MM.1S (cell line): ENCODE results near the gene YY2.

Experiments
- DNase-seq: peaks from one replicate; pipeline ENCODE4 v3.0.0-alpha.2; 2015
- H2AFZ ChIP-seq: fragments of 300-600 bp; sonication (generic); 2 replicates; pipeline ENCODE4 v1.6.0; 2016; ENCODE audit warnings: antibody characterized with exemption, low read length
- H3F3A ChIP-seq: fragments of 300-600 bp; sonication (generic); 2 replicates; pipeline ENCODE4 v1.6.1; 2016; ENCODE audit warnings: mild to moderate bottlenecking, antibody characterized with exemption, low read length, moderate library complexity, mixed read lengths; ENCODE audit not compliant: insufficient read depth
- H3K27ac ChIP-seq: fragments of 300-600 bp; sonication (generic); 2 replicates; pipeline ENCODE4 v1.5.1; 2016; ENCODE audit warnings: mild to moderate bottlenecking, low read length
- H3K27me3 ChIP-seq: fragments of 300-600 bp; sonication (generic); replicated peaks from 2 replicates; pipeline ENCODE4 v1.6.0; 2016; ENCODE audit warnings: low read length; ENCODE audit not compliant: insufficient read depth
- H3K36me3 ChIP-seq: fragments of 300-600 bp; sonication (generic); replicated peaks from 2 replicates; pipeline ENCODE4 v1.6.1; 2016; ENCODE audit warnings: mild to moderate bottlenecking, low read length, mixed read lengths; ENCODE audit not compliant: insufficient read depth
- H3K4me1 ChIP-seq: fragments of 300-600 bp; sonication (generic); 2 replicates; pipeline ENCODE4 v1.6.1; 2016; ENCODE audit warnings: low read length, mixed read lengths
- H3K4me2 ChIP-seq: fragments of 300-600 bp; sonication (generic); 2 replicates; pipeline ENCODE4 v1.6.0; 2016; ENCODE audit warnings: low read depth, low read length
- H3K4me3 ChIP-seq: fragments of 300-600 bp; sonication (generic); 2 replicates; pipeline ENCODE4 v1.5.1; 2016; ENCODE audit warnings: low read length, mixed read lengths
- H3K79me2 ChIP-seq: fragments of 300-600 bp; sonication (generic); 2 replicates; pipeline ENCODE4 v1.6.1; 2016; ENCODE audit warnings: mixed run types, low read length, mixed read lengths
- H3K9ac ChIP-seq: fragments of 300-600 bp; sonication (generic); 2 replicates; pipeline ENCODE4 v1.6.1; 2016; ENCODE audit warnings: low read length, mixed read lengths
- H3K9me2 ChIP-seq: fragments of 300-600 bp; sonication (generic); replicated peaks from 2 replicates; pipeline ENCODE4 v1.6.1; 2016; ENCODE audit warnings: mild to moderate bottlenecking, low read length, mixed read lengths; ENCODE audit not compliant: insufficient read depth
- H3K9me3 ChIP-seq: fragments of 300-600 bp; sonication (generic); replicated peaks from 2 replicates; pipeline ENCODE4 v1.6.1; 2016; ENCODE audit warnings: mild to moderate bottlenecking, low read length, mixed read lengths; ENCODE audit not compliant: insufficient read depth
- H4K20me1 ChIP-seq: fragments of 300-600 bp; sonication (generic); 2 replicates; pipeline ENCODE4 v1.6.1; 2016; ENCODE audit warnings: mild to moderate bottlenecking, low read length, moderate library complexity, mixed read lengths; ENCODE audit not compliant: insufficient read depth
- EZH2 ChIP-seq: fragments of 300-600 bp; sonication (generic); optimal IDR thresholded peaks from 2 replicates; pipeline ENCODE3; 2017; ENCODE audit warnings: low read depth, mild to moderate bottlenecking, antibody characterized with exemption, low read length, mixed read lengths
- EZH2phosphoT487 ChIP-seq: fragments of 300-600 bp; sonication (generic); IDR thresholded peaks from 2 replicates; pipeline ENCODE4 v1.6.1; 2018; ENCODE audit warnings: antibody characterized with exemption, low read length
- TF ChIP-seq, protein P1 (sequence below): fragments of 300-600 bp; sonication (generic); IDR thresholded peaks from 2 replicates; pipeline ENCODE4 v1.5.1; 2016; ENCODE audit warnings: antibody characterized with exemption, low read length, mixed read lengths

The YY2 gene

DNA sequence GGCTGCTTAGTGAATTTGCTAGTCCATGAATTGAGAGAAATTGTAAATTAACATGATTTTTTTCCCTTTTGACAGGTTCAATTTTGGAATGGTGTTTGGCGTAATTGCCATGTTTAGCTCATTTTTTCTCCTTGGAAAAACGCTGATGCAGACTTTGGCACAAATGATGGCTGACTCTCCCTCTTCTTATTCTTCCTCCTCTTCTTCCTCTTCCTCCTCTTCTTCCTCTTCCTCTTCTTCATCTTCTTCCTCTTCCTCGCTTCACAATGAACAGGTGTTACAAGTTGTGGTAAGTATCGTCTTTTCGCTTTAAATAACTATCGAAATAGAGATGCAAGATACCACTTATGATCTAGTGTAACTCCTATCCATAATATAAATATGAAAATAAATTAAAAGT lies 10.7 kb upstream of the YY2 start:
- Histone ChIP-seq H3K9me2 (no peaks in the 10 kb centered on the region), H3K27me3 (no peaks in the 10 kb centered on the region), H3K9me3 (no peaks in the 10 kb centered on the region), H3F3A (no peaks in the 10 kb centered on the region), H3K4me2 (no peak overlapping the region), H3K79me2 (peaks cover 8% of the 10 kb centered on the region), H3K4me3 (no peak overlapping the region), H4K20me1 (no peaks in the 10 kb centered on the region), H3K36me3 (no peaks in the 10 kb centered on the region), H3K4me1 (no peaks in the 10 kb centered on the region), H3K27ac (no peak overlapping the region), H2AFZ (no peak overlapping the region), H3K9ac (no peak overlapping the region)
- TF ChIP-seq EZH2 (no peak), EZH2phosphoT487 (no peak)
- TF ChIP-seq, protein P1, sequence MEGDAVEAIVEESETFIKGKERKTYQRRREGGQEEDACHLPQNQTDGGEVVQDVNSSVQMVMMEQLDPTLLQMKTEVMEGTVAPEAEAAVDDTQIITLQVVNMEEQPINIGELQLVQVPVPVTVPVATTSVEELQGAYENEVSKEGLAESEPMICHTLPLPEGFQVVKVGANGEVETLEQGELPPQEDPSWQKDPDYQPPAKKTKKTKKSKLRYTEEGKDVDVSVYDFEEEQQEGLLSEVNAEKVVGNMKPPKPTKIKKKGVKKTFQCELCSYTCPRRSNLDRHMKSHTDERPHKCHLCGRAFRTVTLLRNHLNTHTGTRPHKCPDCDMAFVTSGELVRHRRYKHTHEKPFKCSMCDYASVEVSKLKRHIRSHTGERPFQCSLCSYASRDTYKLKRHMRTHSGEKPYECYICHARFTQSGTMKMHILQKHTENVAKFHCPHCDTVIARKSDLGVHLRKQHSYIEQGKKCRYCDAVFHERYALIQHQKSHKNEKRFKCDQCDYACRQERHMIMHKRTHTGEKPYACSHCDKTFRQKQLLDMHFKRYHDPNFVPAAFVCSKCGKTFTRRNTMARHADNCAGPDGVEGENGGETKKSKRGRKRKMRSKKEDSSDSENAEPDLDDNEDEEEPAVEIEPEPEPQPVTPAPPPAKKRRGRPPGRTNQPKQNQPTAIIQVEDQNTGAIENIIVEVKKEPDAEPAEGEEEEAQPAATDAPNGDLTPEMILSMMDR, result no peak
- DNase-seq, result no peak

DNA sequence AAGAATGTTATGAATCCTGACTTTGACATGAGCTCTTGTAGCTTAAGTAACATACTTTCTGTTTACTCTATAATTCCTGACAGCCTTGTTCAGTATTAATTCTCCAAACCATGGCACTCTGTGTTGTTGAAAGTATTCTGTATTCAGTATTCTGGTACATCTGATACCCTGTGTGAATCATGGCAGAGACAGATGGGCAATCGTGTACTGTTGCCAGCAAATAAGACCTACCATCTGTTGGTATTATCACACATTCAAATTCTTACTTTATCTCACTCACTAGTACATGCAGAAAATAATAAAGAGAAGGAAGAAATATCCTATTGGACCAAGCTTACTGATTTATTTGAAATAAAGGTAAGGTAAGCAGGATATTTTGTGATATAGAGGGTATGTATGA lies 8.4 kb upstream of the YY2 start:
- Histone ChIP-seq H3K9me3 (no peaks in the 10 kb centered on the region), H3K9ac (no peak overlapping the region), H3K27ac (no peak overlapping the region), H3K4me3 (no peak overlapping the region), H3K4me2 (no peak overlapping the region), H3F3A (no peaks in the 10 kb centered on the region), H3K4me1 (no peaks in the 10 kb centered on the region), H3K9me2 (no peaks in the 10 kb centered on the region), H3K27me3 (no peaks in the 10 kb centered on the region), H4K20me1 (no peaks in the 10 kb centered on the region), H2AFZ (no peak overlapping the region), H3K79me2 (no peaks in the 10 kb centered on the region), H3K36me3 (no peaks in the 10 kb centered on the region)
- DNase-seq, result no peak
- no peak for TF ChIP-seq EZH2phosphoT487
- TF ChIP-seq, protein P1, result no peak
- TF ChIP-seq EZH2, result no peak

DNA sequence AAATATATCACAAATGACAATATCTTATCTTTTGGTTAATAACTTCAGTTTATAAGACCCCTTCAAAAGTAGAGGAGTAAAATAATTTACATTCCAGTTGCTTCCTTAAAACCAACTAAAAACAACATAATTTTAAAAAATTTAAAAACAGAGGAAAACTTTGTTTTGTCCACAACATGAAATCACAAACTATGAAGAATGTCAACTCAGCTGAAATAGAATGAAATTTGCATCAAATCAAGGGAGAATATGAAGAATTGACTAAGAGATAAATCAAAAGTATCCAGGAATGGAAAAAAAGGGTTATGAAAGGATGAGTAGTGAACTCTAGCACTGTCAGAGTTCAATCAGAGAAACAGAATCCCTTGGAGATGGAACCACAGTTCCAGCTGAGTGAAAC lies 2.2 kb upstream of the YY2 start:
- no peaks in the 10 kb centered on the region for H3K27me3 ChIP-seq
- no peak for DNase-seq
- no peak overlapping the region for H3K9ac ChIP-seq
- H3K9me3 ChIP-seq, result no peaks in the 10 kb centered on the region
- no peaks in the 10 kb centered on the region for H3K9me2 ChIP-seq
- no peaks in the 10 kb centered on the region for H3K4me1 ChIP-seq
- no peaks in the 10 kb centered on the region for H4K20me1 ChIP-seq
- no peak overlapping the region for H3K4me2 ChIP-seq
- H3K36me3 ChIP-seq, result no peaks in the 10 kb centered on the region
- H3K4me3 ChIP-seq, result no peak overlapping the region
- TF ChIP-seq, protein P1, result no peak
- TF ChIP-seq EZH2, result no peak
- no peak for TF ChIP-seq EZH2phosphoT487
- no peak overlapping the region for H2AFZ ChIP-seq
- H3K27ac ChIP-seq, result no peak overlapping the region
- H3F3A ChIP-seq, result no peaks in the 10 kb centered on the region
- no peaks in the 10 kb centered on the region for H3K79me2 ChIP-seq
